HEK293 (cell line): ENCODE measurements around the gene ZBTB26.

Experiments
- CTCF ChIA-PET: fragments of 350-600 bp; formaldehyde crosslinking; extraction: SDS; loops from one replicate; lab custom pipeline; 2021; ENCODE audit warnings: antibody characterized with exemption; lab: Yijun Ruan, JAX
- POLR2A ChIA-PET: fragments of 300-600 bp; formaldehyde crosslinking; extraction: SDS; loops from one replicate; lab custom pipeline; 2020; ENCODE audit warnings: antibody characterized with exemption, inconsistent platforms; lab: Yijun Ruan, JAX
- H3K27ac ChIP-seq: fragments of 200-500 bp; sonication (Bioruptor generic); 2 replicates; pipeline ENCODE4 v1.5.1; 2014; ENCODE audit warnings: low read depth, low read length, control low read depth, inconsistent platforms; ENCODE audit errors: extremely low read depth
- H3K36me3 ChIP-seq, 2 experiments: fragments of 200-500 bp in 1 of 2; sonication (Bioruptor generic) in 1 of 2; 1 replicate in 1 of 2; 2 replicates in 1 of 2; pipeline ENCODE4 v1.5.1; 2014 to 2017; ENCODE audit warnings: inconsistent platforms in 2 of 2, low read length in 2 of 2; ENCODE audit not compliant: control insufficient read depth in 2 of 2, insufficient read depth in 1 of 2
- H3K4me1 ChIP-seq: fragments of 200-500 bp; sonication (Bioruptor generic); 2 replicates; pipeline ENCODE4 v1.5.1; 2014; ENCODE audit warnings: mild to moderate bottlenecking, low read length, inconsistent platforms; ENCODE audit not compliant: control insufficient read depth, insufficient read depth
- H3K4me3 ChIP-seq: 2 replicates; pipeline ENCODE4 v1.5.1; 2011; ENCODE audit warnings: low read depth, mild to moderate bottlenecking, control low read depth, low read length, moderate library complexity
- H3K9me3 ChIP-seq: fragments of 200-500 bp; sonication (Bioruptor generic); 2 replicates; pipeline ENCODE4 v1.5.1; 2014; ENCODE audit warnings: low read depth, low read length, inconsistent platforms; ENCODE audit not compliant: control insufficient read depth, insufficient read depth
- OSR2 ChIP-seq: fragments of 450-650 bp; formaldehyde crosslinking; IDR thresholded peaks from 2 replicates; pipeline ENCODE4 v1.5.1; 2016; ENCODE audit warnings: missing biosample characterization, missing genetic modification characterization
- PRDM1 ChIP-seq: fragments of 450-650 bp; formaldehyde crosslinking; IDR thresholded peaks from 2 replicates; pipeline ENCODE4; 2016; ENCODE audit warnings: missing biosample characterization, missing genetic modification characterization
- SP2 ChIP-seq: fragments of 450-650 bp; formaldehyde crosslinking; IDR thresholded peaks from 2 replicates; pipeline ENCODE4 v1.5.1; 2016; ENCODE audit warnings: missing biosample characterization, missing genetic modification characterization
- YY2 ChIP-seq: fragments of 450-650 bp; formaldehyde crosslinking; IDR thresholded peaks from 2 replicates; pipeline ENCODE4 v1.5.1; 2016; ENCODE audit warnings: missing biosample characterization, missing genetic modification characterization
- ZEB2 ChIP-seq: fragments of 450-650 bp; formaldehyde crosslinking; IDR thresholded peaks from 2 replicates; pipeline ENCODE4 v1.5.1; 2016; ENCODE audit warnings: missing biosample characterization, missing genetic modification characterization
- ZNF140 ChIP-seq: fragments of 450-650 bp; formaldehyde crosslinking; IDR thresholded peaks from 2 replicates; pipeline ENCODE4 v1.5.1; 2016; ENCODE audit warnings: missing biosample characterization, missing genetic modification characterization
- ZNF48 ChIP-seq: fragments of 450-650 bp; formaldehyde crosslinking; IDR thresholded peaks from 2 replicates; pipeline ENCODE4 v1.5.1; 2016; ENCODE audit warnings: missing biosample characterization, missing genetic modification characterization
- ZNF596 ChIP-seq: fragments of 450-650 bp; IDR thresholded peaks from 2 replicates; pipeline ENCODE4 v1.5.0; 2018; ENCODE audit warnings: missing biosample characterization, mild to moderate bottlenecking, missing genetic modification characterization, moderate library complexity
- ZNF654 ChIP-seq: fragments of 450-650 bp; formaldehyde crosslinking; IDR thresholded peaks from 2 replicates; pipeline ENCODE4 v1.5.1; 2016; ENCODE audit warnings: low read depth, missing biosample characterization, missing genetic modification characterization
- TF ChIP-seq, protein P1 (sequence below): fragments of 450-650 bp; formaldehyde crosslinking; IDR thresholded peaks from 2 replicates; pipeline ENCODE4; 2016; ENCODE audit warnings: missing biosample characterization, missing genetic modification characterization
- TF ChIP-seq, protein P2 (sequence below): fragments of 450-650 bp; formaldehyde crosslinking; IDR thresholded peaks from 2 replicates; pipeline ENCODE4 v1.5.1; 2016; ENCODE audit warnings: missing biosample characterization, missing genetic modification characterization
- TF ChIP-seq, protein P3 (sequence below): fragments of 450-650 bp; formaldehyde crosslinking; IDR thresholded peaks from 2 replicates; pipeline ENCODE4 v1.5.1; 2016; ENCODE audit warnings: missing biosample characterization, missing genetic modification characterization
- TF ChIP-seq, protein P4 (sequence below): fragments of 450-650 bp; formaldehyde crosslinking; IDR thresholded peaks from 2 replicates; pipeline ENCODE4 v1.5.1; 2016; ENCODE audit warnings: missing biosample characterization, missing genetic modification characterization

ZBTB26 gene

DNA sequence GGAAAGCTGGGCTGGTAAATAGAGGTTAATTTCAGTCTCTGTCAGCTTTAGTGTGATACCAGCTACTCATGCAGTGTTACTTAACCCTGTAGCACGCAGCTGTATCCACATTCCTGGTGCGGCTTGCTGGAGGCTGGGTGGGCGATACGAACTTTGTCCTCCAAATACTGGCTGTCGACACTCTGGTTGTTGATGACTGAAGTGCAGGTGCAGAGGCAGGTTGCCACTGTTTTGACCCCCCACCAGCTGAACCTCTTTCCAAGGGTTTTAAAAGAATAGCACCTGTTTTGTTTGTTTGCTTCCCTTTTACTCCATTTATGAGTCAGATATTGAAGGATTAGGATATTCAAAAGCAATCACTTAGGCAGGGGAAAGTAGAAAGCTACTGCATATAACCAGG, 5.2 kb upstream of the ZBTB26 start (continued):
- TF ChIP-seq, protein P1, sequence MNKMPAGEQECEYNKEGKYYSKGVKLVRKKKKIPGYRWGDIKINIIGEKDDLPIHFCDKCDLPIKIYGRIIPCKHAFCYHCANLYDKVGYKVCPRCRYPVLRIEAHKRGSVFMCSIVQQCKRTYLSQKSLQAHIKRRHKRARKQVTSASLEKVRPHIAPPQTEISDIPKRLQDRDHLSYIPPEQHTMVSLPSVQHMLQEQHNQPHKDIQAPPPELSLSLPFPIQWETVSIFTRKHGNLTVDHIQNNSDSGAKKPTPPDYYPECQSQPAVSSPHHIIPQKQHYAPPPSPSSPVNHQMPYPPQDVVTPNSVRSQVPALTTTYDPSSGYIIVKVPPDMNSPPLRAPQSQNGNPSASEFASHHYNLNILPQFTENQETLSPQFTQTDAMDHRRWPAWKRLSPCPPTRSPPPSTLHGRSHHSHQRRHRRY (tag by site-specific recombination), result no peak

DNA sequence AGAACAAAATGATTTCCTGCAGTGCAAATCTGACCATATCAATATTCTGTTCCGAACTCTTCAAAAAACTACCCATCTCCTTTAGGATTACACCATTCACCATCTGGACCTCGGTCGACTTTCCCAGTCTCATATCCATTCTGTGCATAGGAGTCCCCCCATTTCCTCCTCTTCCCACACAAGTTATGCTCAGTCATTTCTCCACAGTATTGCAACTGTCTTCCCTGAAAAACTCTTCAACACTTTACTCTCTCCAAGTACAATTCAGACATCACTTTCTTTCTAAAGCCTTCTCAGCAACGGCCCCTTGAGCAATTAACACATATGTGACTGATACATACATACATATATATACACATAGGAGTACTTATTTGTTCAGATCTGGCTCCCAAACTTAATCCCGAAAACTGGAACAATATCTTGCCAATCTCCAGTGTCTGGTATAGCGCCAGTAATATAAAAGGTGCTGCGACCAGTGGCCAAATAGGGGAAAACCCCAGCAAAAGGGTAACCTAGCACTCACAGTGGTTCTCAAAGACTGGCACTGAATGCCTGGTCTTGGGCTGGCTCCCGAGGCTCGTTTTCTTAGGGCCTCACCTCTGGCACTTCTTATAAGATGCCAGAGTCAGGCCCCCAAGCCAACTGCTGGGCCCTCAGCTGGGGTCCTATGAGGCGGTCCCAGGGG, 629 bp downstream of the ZBTB26 start:
- Histone ChIP-seq H3K4me1 (no peaks in the 10 kb centered on the region; the same call in 1 of the 2 replicates), H3K9me3 (no peaks in the 10 kb centered on the region), H3K27ac (peak overlapping the region; percentile 73), H3K36me3 (peaks cover 3 to 6% of the 10 kb centered on the region in 2 experiments; a peak in 1 of 3 replicates), H3K4me3 (peak overlapping the region; percentile 84)
- POLR2A ChIA-PET, result interaction anchor here (0.7 to 4.1 kb wide), 9 partner anchors 10 to 103 kb away, joined by 3 to 126 read pairs (median 7); partner anchors contain the start of genes PDCL, RABGAP1, RC3H2 and ZBTB6
- no peak for TF ChIP-seq ZNF654 (tag by site-specific recombination)
- TF ChIP-seq, protein P2, sequence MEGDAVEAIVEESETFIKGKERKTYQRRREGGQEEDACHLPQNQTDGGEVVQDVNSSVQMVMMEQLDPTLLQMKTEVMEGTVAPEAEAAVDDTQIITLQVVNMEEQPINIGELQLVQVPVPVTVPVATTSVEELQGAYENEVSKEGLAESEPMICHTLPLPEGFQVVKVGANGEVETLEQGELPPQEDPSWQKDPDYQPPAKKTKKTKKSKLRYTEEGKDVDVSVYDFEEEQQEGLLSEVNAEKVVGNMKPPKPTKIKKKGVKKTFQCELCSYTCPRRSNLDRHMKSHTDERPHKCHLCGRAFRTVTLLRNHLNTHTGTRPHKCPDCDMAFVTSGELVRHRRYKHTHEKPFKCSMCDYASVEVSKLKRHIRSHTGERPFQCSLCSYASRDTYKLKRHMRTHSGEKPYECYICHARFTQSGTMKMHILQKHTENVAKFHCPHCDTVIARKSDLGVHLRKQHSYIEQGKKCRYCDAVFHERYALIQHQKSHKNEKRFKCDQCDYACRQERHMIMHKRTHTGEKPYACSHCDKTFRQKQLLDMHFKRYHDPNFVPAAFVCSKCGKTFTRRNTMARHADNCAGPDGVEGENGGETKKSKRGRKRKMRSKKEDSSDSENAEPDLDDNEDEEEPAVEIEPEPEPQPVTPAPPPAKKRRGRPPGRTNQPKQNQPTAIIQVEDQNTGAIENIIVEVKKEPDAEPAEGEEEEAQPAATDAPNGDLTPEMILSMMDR (tag by site-specific recombination), result 0 out of 2 replicates have a peak, but pooled peaks have one; percentile 17
- peak; percentile 74 for TF ChIP-seq PRDM1
- no peak for TF ChIP-seq ZEB2 (tag by site-specific recombination)
- no peak for TF ChIP-seq ZNF48 (tag by site-specific recombination)
- CTCF ChIA-PET, result interaction anchor here (0.8 to 1.2 kb wide), 3 partner anchors 27 to 60 kb away, joined by 3 to 7 read pairs (median 3); no protein-coding TSS in a partner anchor

DNA sequence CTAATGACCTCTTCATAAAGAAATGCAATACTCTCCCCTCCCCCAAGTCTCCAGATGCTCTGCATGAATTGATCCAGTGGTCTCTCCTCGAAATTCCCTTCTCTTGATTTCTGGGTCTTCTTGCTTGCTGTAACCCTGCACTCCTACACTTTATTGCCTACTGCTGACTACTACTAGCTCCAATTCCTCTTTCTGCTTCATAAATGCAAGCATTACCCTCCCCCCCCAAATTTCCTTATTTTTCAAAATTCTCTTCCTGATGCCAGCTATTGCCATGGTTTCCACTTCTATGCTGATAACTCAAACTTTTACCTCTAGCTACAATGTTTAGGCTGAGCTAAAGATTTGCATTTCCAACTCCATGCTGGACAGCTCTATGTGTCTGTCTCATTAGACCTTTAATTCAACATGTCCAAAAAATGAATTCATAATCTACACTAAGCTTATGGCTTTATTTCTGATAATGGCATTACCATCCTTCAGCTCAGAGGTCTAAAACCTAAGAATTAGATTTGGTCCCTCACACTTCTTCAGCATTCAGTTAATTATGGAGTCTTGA, 1.4 kb downstream of the ZBTB26 start:
- Histone ChIP-seq H3K4me1 (no peaks in the 10 kb centered on the region; the same call in 1 of the 2 replicates), H3K4me3 (peak overlapping the region; percentile 84; the same call in 1 of the 2 replicates), H3K27ac (no peak overlapping the region), H3K9me3 (no peaks in the 10 kb centered on the region), H3K36me3 (peaks cover 0 to 6% of the 10 kb centered on the region in 2 experiments; a peak in 2 of 3 replicates)
- CTCF ChIA-PET, result interaction anchor here (0.5 to 1.2 kb wide), 4 partner anchors 26 to 1661 kb away, joined by 3 to 7 read pairs (median 4); no protein-coding TSS in a partner anchor
- TF ChIP-seq, protein P3, sequence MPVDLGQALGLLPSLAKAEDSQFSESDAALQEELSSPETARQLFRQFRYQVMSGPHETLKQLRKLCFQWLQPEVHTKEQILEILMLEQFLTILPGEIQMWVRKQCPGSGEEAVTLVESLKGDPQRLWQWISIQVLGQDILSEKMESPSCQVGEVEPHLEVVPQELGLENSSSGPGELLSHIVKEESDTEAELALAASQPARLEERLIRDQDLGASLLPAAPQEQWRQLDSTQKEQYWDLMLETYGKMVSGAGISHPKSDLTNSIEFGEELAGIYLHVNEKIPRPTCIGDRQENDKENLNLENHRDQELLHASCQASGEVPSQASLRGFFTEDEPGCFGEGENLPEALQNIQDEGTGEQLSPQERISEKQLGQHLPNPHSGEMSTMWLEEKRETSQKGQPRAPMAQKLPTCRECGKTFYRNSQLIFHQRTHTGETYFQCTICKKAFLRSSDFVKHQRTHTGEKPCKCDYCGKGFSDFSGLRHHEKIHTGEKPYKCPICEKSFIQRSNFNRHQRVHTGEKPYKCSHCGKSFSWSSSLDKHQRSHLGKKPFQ (tag by site-specific recombination), result no peak
- TF ChIP-seq, protein P4, sequence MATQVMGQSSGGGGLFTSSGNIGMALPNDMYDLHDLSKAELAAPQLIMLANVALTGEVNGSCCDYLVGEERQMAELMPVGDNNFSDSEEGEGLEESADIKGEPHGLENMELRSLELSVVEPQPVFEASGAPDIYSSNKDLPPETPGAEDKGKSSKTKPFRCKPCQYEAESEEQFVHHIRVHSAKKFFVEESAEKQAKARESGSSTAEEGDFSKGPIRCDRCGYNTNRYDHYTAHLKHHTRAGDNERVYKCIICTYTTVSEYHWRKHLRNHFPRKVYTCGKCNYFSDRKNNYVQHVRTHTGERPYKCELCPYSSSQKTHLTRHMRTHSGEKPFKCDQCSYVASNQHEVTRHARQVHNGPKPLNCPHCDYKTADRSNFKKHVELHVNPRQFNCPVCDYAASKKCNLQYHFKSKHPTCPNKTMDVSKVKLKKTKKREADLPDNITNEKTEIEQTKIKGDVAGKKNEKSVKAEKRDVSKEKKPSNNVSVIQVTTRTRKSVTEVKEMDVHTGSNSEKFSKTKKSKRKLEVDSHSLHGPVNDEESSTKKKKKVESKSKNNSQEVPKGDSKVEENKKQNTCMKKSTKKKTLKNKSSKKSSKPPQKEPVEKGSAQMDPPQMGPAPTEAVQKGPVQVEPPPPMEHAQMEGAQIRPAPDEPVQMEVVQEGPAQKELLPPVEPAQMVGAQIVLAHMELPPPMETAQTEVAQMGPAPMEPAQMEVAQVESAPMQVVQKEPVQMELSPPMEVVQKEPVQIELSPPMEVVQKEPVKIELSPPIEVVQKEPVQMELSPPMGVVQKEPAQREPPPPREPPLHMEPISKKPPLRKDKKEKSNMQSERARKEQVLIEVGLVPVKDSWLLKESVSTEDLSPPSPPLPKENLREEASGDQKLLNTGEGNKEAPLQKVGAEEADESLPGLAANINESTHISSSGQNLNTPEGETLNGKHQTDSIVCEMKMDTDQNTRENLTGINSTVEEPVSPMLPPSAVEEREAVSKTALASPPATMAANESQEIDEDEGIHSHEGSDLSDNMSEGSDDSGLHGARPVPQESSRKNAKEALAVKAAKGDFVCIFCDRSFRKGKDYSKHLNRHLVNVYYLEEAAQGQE (tag by site-specific recombination), result peak; percentile 70; the same call in 1 of the 2 replicates
- TF ChIP-seq SP2 (tag by site-specific recombination), result no peak
- TF ChIP-seq OSR2, result no peak
- TF ChIP-seq ZNF596 (tag by site-specific recombination), result no peak
- TF ChIP-seq ZEB2 (tag by site-specific recombination), result no peak
- no peak for TF ChIP-seq YY2 (tag by site-specific recombination)
- no peak for TF ChIP-seq ZNF140
- POLR2A ChIA-PET, result interaction anchor here (1.7 to 4.1 kb wide), 3 partner anchors 11 to 25 kb away, joined by 7 to 126 read pairs (median 40); partner anchors contain the start of genes RABGAP1, RC3H2 and ZBTB6
